ENCODE results near the gene TMEM19.

Gene TMEM19

DNA sequence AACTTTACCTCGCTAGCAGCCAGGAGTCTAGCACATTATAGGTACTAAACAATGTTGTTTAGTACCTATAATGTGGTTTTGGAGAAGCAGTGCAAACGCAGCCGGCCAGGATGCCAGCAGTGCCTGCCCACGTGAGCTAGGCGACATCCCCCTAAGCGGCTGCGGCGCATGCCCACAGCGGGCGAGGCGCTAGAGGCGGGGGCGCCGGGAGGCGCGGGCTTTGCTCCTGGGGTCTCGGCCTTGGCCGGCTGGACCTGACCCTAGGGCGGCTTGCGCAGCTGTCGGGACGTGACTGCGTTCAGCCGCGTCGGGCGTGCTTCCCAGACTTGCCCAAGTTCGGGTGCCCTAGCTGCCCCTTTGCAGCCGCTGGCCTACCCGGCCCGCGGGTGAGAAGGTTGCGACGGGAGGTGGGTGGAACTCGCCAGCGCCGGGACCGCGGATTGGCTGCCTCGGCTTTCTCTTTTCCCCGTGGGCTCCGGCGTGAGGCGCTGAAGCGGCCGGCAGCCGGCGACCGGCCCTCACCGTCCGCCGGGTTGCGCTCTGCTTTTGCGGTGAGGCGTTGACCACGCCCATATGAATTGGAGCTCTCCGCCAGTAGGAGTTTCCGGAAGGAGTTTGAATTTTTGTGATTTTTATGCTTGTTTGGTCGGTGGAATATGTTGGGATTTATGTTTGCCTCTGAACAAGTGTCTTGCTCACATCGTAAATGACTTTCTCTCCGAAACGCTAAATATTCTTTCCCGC is at the start of gene TMEM19:
TMEM19 (plus strand) TSS at position 169 of the 744 bp plus-strand sequence. CDS start 599 bp downstream, outside the sequence.
- TF ChIP-seq CTCF (IDR thresholded peaks at IDR 0.05), result peak; percentile 66
- Histone ChIP-seq H3K27ac (peak within 1 kb of the TSS; percentile 80), H3K36me3 (no peaks in the 10 kb centered on the region), H3K9me3 (no peaks in the 10 kb centered on the region), H3K4me3 (ENCODE audit: low read depth in 1 of 2, low read length in 1 of 2) (peak within 1 kb of the TSS; percentile 80 to 88), H3K27me3 (no peaks in the 10 kb centered on the region), H3K4me1 (ENCODE audit: control insufficient read depth in 1 of 2, insufficient read depth in 1 of 2, low read depth in 1 of 2, low read length in 1 of 2) (peaks cover 12 to 13% of the 10 kb centered on the region in 2 experiments)

- Histone ChIP-seq H3K9me3 (no peaks in the 10 kb centered on the region), H3K27me3 (no peaks in the 10 kb centered on the region), H3K4me3 (ENCODE audit: low read depth in 1 of 2, low read length in 1 of 2) (no peak overlapping the region), H3K27ac (no peak overlapping the region), H3K36me3 (peaks cover 95% of the 10 kb centered on the region), H3K4me1 (ENCODE audit: control insufficient read depth in 1 of 2, insufficient read depth in 1 of 2, low read depth in 1 of 2, low read length in 1 of 2) (no peaks in the 10 kb centered on the region)
- TF ChIP-seq CTCF (IDR thresholded peaks at IDR 0.05), result peak; percentile 59
Measured at GRCh38 chr12:71636704-71637115, 49.2 kb upstream of the TMEM19 start.

DNA sequence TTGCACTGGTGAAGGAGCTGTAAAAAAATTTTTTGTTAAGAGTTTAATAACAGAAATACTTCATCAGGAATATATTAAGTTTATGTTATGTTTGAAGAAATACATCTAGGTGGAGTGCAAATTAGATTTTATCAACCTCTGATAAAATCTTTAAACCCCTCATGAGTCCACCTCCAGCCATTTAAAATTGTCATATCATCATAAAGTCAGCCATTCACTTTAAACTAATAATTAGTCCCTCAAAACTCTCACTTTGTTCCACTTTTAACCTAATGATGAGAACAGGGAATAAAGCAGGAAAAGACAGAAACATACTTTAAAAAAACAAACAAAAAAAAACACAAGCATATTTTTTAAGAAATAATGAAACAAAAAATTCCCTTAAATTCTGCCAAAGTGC is 47.4 kb upstream of the TMEM19 start:
- Histone ChIP-seq H3K27ac (peak overlapping the region; percentile 13), H3K4me1 (ENCODE audit: control insufficient read depth in 1 of 2, insufficient read depth in 1 of 2, low read depth in 1 of 2, low read length in 1 of 2) (no peaks in the 10 kb centered on the region), H3K36me3 (peaks cover 95% of the 10 kb centered on the region), H3K9me3 (no peaks in the 10 kb centered on the region), H3K4me3 (ENCODE audit: low read depth in 1 of 2, low read length in 1 of 2) (no peak overlapping the region), H3K27me3 (no peaks in the 10 kb centered on the region)
- TF ChIP-seq CTCF (IDR thresholded peaks at IDR 0.05), result no peak

GRCh38 chr12:71639341-71639760 is 46.5 kb upstream of the TMEM19 start:
- Histone ChIP-seq H3K27me3 (no peaks in the 10 kb centered on the region), H3K4me3 (ENCODE audit: low read depth in 1 of 2, low read length in 1 of 2) (no peak overlapping the region), H3K4me1 (ENCODE audit: control insufficient read depth in 1 of 2, insufficient read depth in 1 of 2, low read depth in 1 of 2, low read length in 1 of 2) (no peaks in the 10 kb centered on the region), H3K36me3 (peaks cover 95% of the 10 kb centered on the region), H3K9me3 (no peaks in the 10 kb centered on the region), H3K27ac (no peak overlapping the region)
- TF ChIP-seq CTCF (IDR thresholded peaks at IDR 0.05), result no peak

GRCh38 chr12:71640316-71640715 is 45.6 kb upstream of the TMEM19 start:
- Histone ChIP-seq H3K27me3 (no peaks in the 10 kb centered on the region), H3K4me1 (ENCODE audit: control insufficient read depth in 1 of 2, insufficient read depth in 1 of 2, low read depth in 1 of 2, low read length in 1 of 2) (peaks cover 7 to 9% of the 10 kb centered on the region in 2 experiments), H3K4me3 (ENCODE audit: low read depth in 1 of 2, low read length in 1 of 2) (no peak overlapping the region), H3K36me3 (peaks cover 89% of the 10 kb centered on the region), H3K27ac (no peak overlapping the region), H3K9me3 (no peaks in the 10 kb centered on the region)
- TF ChIP-seq CTCF (IDR thresholded peaks at IDR 0.05), result no peak
